ENCODE results near the gene DYNC1I2. TPM values are rescaled to one million over a fixed set of nuclear protein-coding genes. Genes with fewer than 3 reads are reported as not detected.

The DYNC1I2 gene
- 92.1 and 107 TPM in 2 replicates for total RNA-seq

GRCh38 chr2:171687287-171688128 is at the start of gene DYNC1I2:
Gene DYNC1I2, plus strand, starts transcription at chr2:171687469. Its CDS starts 2,687 bp downstream, at chr2:171690156.

Other genes starting within 250 kb of the DYNC1I2 start
- gene CYBRD1, start 165.0 kb upstream of the DYNC1I2 start, total RNA-seq = 27.7 TPM in 2 replicates
- gene SLC25A12, start 206.8 kb downstream of the DYNC1I2 start, total RNA-seq = 11.1 and 14.1 TPM in 2 replicates
- 23.1 and 25.8 TPM in 2 replicates for gene HAT1, start 235.0 kb downstream of the DYNC1I2 start, total RNA-seq

All from tracheal epithelial cell (primary cell).